Thyroid gland (tissue), 4 donors: ENCODE data around the gene CFAP20DC.

ENCODE experiments used
- CTCF ChIP-seq, 6 experiments: fragments of 200-600 bp in 3 of 6; fragments of 450-650 bp in 3 of 6; sonication (generic) in 3 of 6; IDR thresholded peaks; one replicate each; pipeline ENCODE4 v1.5.1; 2016 to 2019; ENCODE audit warnings: antibody characterized with exemption in 6 of 6, mild to moderate bottlenecking in 2 of 6, inconsistent platforms in 1 of 6, moderate library complexity in 1 of 6
- POLR2A ChIP-seq, 2 donors: fragments of 450-650 bp; IDR thresholded peaks; one replicate each; pipeline ENCODE4 v1.6.1; 2017; ENCODE audit warnings: antibody characterized with exemption in 2 of 2, mild to moderate bottlenecking in 2 of 2, moderate library complexity in 1 of 2

GRCh38 chr3:59065240-59065639 lies 15.4 kb upstream of the CFAP20DC start:
- no peak for TF ChIP-seq CTCF (IDR thresholded peaks at IDR 0.05)
- no peak for TF ChIP-seq POLR2A (IDR thresholded peaks at IDR 0.05)
